SU-DHL-6 (cell line): Measurements from ENCODE around the gene PHKA1.

Experiments used
- H2AFZ ChIP-seq: fragments of 200-600 bp; sonication (generic); 2 replicates; pipeline ENCODE4 v1.6.1; 2014; ENCODE audit warnings: low read depth, mild to moderate bottlenecking, moderate library complexity, mixed read lengths, antibody characterized with exemption, low read length; ENCODE audit not compliant: severe bottlenecking
- H3F3A ChIP-seq: fragments of 200-600 bp; shearing (Covaris generic); 2 replicates; pipeline ENCODE4 v1.6.0; 2016; ENCODE audit warnings: antibody characterized with exemption, mild to moderate bottlenecking; ENCODE audit not compliant: insufficient read depth
- H3K27ac ChIP-seq: fragments of 200-600 bp; sonication (generic); 2 replicates; pipeline ENCODE4 v1.5.1; 2016; ENCODE audit warnings: low read depth, mild to moderate bottlenecking, low read length, moderate library complexity, mixed read lengths
- H3K27me3 ChIP-seq: fragments of 200-600 bp; sonication (generic), shearing (Covaris generic); 2 replicates; pipeline ENCODE4 v1.6.0; 2014; ENCODE audit warnings: mild to moderate bottlenecking, low read length
- H3K36me3 ChIP-seq: fragments of 200-600 bp; sonication (generic); 2 replicates; pipeline ENCODE4 v1.6.1; 2014; ENCODE audit warnings: mild to moderate bottlenecking, low read length, mixed read lengths
- H3K4me2 ChIP-seq: fragments of 300-600, 200-600 bp; shearing (Covaris generic), sonication (generic); 2 replicates; pipeline ENCODE4 v1.6.0; 2014; ENCODE audit warnings: low read length, low read depth, mild to moderate bottlenecking; ENCODE audit not compliant: poor library complexity, severe bottlenecking
- H3K4me3 ChIP-seq: fragments of 200-600 bp; sonication (generic); 2 replicates; pipeline ENCODE4 v1.5.1; 2014; ENCODE audit warnings: antibody characterized with exemption, low read length, mild to moderate bottlenecking, mixed read lengths; ENCODE audit not compliant: insufficient read depth, poor library complexity, severe bottlenecking
- H3K79me2 ChIP-seq: fragments of 200-600 bp; sonication (generic); 2 replicates; pipeline ENCODE4 v1.6.1; 2014; ENCODE audit warnings: mild to moderate bottlenecking, low read length, moderate library complexity; ENCODE audit not compliant: insufficient read depth
- H3K9ac ChIP-seq: fragments of 200-600 bp; sonication (generic); 2 replicates; pipeline ENCODE4 v1.7.0; 2014; ENCODE audit warnings: mild to moderate bottlenecking, low read length
- H3K9me2 ChIP-seq: fragments of 200-600 bp; sonication (generic); replicated peaks from 2 replicates; pipeline ENCODE4 v1.6.1; 2014; ENCODE audit warnings: low read length; ENCODE audit not compliant: insufficient read depth
- H3K9me3 ChIP-seq: fragments of 200-600 bp; sonication (generic); 2 replicates; pipeline ENCODE4 v1.6.1; 2014; ENCODE audit warnings: low read length, mixed read lengths; ENCODE audit not compliant: insufficient read depth
- H4K20me1 ChIP-seq: fragments of 200-600 bp; sonication (generic); 2 replicates; pipeline ENCODE4 v1.6.1; 2014; ENCODE audit warnings: low read depth, mild to moderate bottlenecking, antibody characterized with exemption, low read length, moderate library complexity, mixed read lengths
- EZH2phosphoT487 ChIP-seq: fragments of 200-600 bp; sonication (generic), shearing (Covaris generic); conservative IDR thresholded peaks from 2 replicates; pipeline ENCODE4 v1.6.1; 2018; ENCODE audit warnings: mild to moderate bottlenecking, antibody characterized with exemption, low read length, moderate library complexity, mixed read lengths
- TF ChIP-seq, protein P1 (sequence below): fragments of 200-600 bp; sonication (generic); IDR thresholded peaks from one replicate; pipeline ENCODE4 v1.5.1; 2017; ENCODE audit warnings: antibody characterized with exemption, mild to moderate bottlenecking, low read length, moderate library complexity; ENCODE audit not compliant: insufficient read depth, poor library complexity, severe bottlenecking

Gene PHKA1

DNA sequence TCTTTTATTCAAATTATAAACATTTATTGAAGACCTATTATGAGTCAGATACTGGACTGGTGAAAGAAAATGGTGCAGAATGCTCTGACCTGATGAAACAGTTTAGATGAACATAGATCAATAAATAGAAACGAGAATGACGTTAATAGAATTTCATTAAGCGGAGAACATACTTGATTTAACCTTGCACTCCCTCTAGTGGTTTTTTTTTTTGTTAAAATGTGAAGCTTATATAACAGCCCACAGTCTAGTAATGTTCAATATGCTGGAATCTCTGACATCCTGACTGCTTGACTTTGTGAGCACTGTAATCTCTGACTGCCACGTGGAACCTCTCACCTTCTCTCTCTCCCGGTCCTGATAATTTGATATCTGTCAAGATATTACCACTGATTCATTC, 173.8 kb downstream of the PHKA1 start:
- no peaks in the 10 kb centered on the region for H3K36me3 ChIP-seq
- no peak overlapping the region for H3K4me3 ChIP-seq
- H3K4me2 ChIP-seq, result no peak overlapping the region
- no peaks in the 10 kb centered on the region for H4K20me1 ChIP-seq
- H3K9ac ChIP-seq, result no peak overlapping the region
- H2AFZ ChIP-seq, result no peak overlapping the region
- no peaks in the 10 kb centered on the region for H3F3A ChIP-seq
- no peaks in the 10 kb centered on the region for H3K9me3 ChIP-seq
- TF ChIP-seq, protein P1, sequence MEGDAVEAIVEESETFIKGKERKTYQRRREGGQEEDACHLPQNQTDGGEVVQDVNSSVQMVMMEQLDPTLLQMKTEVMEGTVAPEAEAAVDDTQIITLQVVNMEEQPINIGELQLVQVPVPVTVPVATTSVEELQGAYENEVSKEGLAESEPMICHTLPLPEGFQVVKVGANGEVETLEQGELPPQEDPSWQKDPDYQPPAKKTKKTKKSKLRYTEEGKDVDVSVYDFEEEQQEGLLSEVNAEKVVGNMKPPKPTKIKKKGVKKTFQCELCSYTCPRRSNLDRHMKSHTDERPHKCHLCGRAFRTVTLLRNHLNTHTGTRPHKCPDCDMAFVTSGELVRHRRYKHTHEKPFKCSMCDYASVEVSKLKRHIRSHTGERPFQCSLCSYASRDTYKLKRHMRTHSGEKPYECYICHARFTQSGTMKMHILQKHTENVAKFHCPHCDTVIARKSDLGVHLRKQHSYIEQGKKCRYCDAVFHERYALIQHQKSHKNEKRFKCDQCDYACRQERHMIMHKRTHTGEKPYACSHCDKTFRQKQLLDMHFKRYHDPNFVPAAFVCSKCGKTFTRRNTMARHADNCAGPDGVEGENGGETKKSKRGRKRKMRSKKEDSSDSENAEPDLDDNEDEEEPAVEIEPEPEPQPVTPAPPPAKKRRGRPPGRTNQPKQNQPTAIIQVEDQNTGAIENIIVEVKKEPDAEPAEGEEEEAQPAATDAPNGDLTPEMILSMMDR, result no peak
- TF ChIP-seq EZH2phosphoT487, result no peak
- no peaks in the 10 kb centered on the region for H3K27me3 ChIP-seq
- no peaks in the 10 kb centered on the region for H3K79me2 ChIP-seq
- no peaks in the 10 kb centered on the region for H3K9me2 ChIP-seq
- no peak overlapping the region for H3K27ac ChIP-seq

DNA sequence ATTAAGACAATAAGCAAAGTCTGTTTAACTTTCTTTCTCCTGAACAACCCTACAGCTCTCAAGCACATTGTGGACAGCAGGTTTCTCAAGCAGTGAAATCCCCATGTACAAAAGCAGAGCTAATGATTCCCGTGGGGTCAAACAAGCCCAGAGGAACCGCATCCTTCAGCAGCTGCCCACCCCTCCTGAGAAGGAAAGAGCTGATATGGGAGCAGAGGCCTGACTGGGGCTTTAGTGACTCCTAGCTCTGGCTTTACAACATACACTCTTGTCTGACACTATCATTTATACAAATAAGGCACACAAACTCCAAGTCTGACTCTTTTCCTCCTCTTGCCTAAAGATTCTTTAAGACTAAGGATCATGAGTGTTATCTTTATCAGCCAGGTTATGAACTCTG, 174.3 kb downstream of the PHKA1 start:
- no peaks in the 10 kb centered on the region for H3F3A ChIP-seq
- no peaks in the 10 kb centered on the region for H3K36me3 ChIP-seq
- no peaks in the 10 kb centered on the region for H3K27me3 ChIP-seq
- TF ChIP-seq, protein P1, result no peak
- TF ChIP-seq EZH2phosphoT487, result no peak
- H3K79me2 ChIP-seq, result no peaks in the 10 kb centered on the region
- no peaks in the 10 kb centered on the region for H3K9me3 ChIP-seq
- no peak overlapping the region for H2AFZ ChIP-seq
- H3K9me2 ChIP-seq, result no peaks in the 10 kb centered on the region
- no peak overlapping the region for H3K9ac ChIP-seq
- no peak overlapping the region for H3K4me2 ChIP-seq
- H3K4me3 ChIP-seq, result no peak overlapping the region
- H3K27ac ChIP-seq, result no peak overlapping the region
- no peaks in the 10 kb centered on the region for H4K20me1 ChIP-seq

DNA sequence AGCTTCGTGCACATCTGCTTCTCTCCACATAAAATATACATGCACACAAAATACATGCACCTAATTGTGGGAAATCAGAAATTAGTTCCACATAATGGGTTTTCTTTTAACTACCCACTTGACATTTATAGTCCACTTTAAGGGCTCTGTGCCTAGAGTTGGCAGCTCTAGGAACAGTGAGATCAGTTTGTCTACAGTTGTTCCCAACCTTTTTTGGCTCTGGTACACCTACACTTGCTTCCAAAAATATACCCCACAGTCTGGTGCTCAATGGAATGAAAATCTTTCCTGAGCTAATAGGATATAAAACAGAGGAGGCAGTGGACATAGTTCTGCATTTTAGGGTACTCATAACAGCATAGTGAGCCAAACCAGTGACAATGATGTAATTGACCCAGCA, 177.6 kb downstream of the PHKA1 start:
- H3K36me3 ChIP-seq, result no peaks in the 10 kb centered on the region
- H3K27me3 ChIP-seq, result no peaks in the 10 kb centered on the region
- no peak overlapping the region for H3K27ac ChIP-seq
- TF ChIP-seq EZH2phosphoT487, result no peak
- TF ChIP-seq, protein P1, result no peak
- H3K4me2 ChIP-seq, result no peak overlapping the region
- H3K9me2 ChIP-seq, result no peaks in the 10 kb centered on the region
- no peak overlapping the region for H3K9ac ChIP-seq
- no peaks in the 10 kb centered on the region for H3F3A ChIP-seq
- no peaks in the 10 kb centered on the region for H3K79me2 ChIP-seq
- no peaks in the 10 kb centered on the region for H3K9me3 ChIP-seq
- no peaks in the 10 kb centered on the region for H4K20me1 ChIP-seq
- H3K4me3 ChIP-seq, result no peak overlapping the region
- H2AFZ ChIP-seq, result no peak overlapping the region

DNA sequence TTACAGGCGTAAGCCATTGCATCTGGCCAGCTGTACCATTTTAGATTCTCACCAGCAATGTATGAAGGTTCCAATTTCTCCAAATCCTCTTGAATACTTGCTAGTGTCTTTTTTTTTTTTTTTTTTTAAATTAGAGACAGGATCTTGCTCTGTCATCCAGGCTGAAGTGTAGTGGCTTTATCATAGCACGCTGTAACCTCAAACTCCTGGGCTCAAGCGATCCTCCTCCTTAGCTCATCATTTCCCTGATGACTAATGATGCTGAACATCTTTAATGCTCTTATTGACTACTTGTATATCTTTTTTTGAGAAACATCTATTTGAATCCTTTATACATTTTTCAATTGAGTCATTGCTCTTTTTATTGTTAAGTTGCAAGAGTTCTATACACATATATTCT, 181.7 kb downstream of the PHKA1 start:
- H3K9me2 ChIP-seq, result no peaks in the 10 kb centered on the region
- H3K9me3 ChIP-seq, result no peaks in the 10 kb centered on the region
- no peaks in the 10 kb centered on the region for H3K79me2 ChIP-seq
- H4K20me1 ChIP-seq, result no peaks in the 10 kb centered on the region
- H3K4me2 ChIP-seq, result no peak overlapping the region
- no peak overlapping the region for H3K27ac ChIP-seq
- H2AFZ ChIP-seq, result no peak overlapping the region
- no peaks in the 10 kb centered on the region for H3F3A ChIP-seq
- H3K4me3 ChIP-seq, result no peak overlapping the region
- H3K27me3 ChIP-seq, result no peaks in the 10 kb centered on the region
- no peak overlapping the region for H3K9ac ChIP-seq
- H3K36me3 ChIP-seq, result no peaks in the 10 kb centered on the region
- TF ChIP-seq, protein P1, result no peak
- TF ChIP-seq EZH2phosphoT487, result no peak
